Activated B cell treated with CpG ODN at 0.5 μM for 24 hours (primary cell): ENCODE results near the gene INA. TPM values are rescaled to one million over a fixed set of nuclear protein-coding genes. Genes with fewer than 3 reads are reported as not detected.

Source experiments
- ATAC-seq: fragments of 200-7000 bp; cut with Tn5 transposase; one replicate; pipeline ENCODE4 v1.10.0; 2021; ENCODE audit warnings: low read depth, mild to moderate bottlenecking, moderate library complexity
- CTCF ChIA-PET: fragments of 350-600 bp; sonication (Branson Sonifier 250); formaldehyde crosslinking; loops from one replicate; lab custom pipeline; 2021; ENCODE audit warnings: antibody characterized with exemption; lab: Charles Lee
- POLR2A ChIA-PET: fragments of 350-600 bp; sonication (Branson Sonifier 250); formaldehyde crosslinking; loops from one replicate; lab custom pipeline; 2021; ENCODE audit warnings: antibody characterized with exemption; lab: Charles Lee
- DNase-seq: peaks from one replicate; pipeline ENCODE4 v3.0.0; 2022
- H3K27ac Mint-ChIP-seq: one replicate; pipeline ENCODE4 v1.8.0; 2020; ENCODE audit warnings: mixed read lengths
- H3K27me3 Mint-ChIP-seq: one replicate; pipeline ENCODE4 v1.8.0; 2021; ENCODE audit warnings: mixed read lengths
- H3K36me3 Mint-ChIP-seq: one replicate; pipeline ENCODE4 v1.8.0; 2021; ENCODE audit warnings: low read depth, mixed read lengths
- H3K4me1 Mint-ChIP-seq: one replicate; pipeline ENCODE4 v1.8.0; 2021; ENCODE audit warnings: mixed read lengths
- H3K4me3 Mint-ChIP-seq: one replicate; pipeline ENCODE4 v1.8.0; 2020; ENCODE audit warnings: mild to moderate bottlenecking, mixed read lengths
- H3K9me3 Mint-ChIP-seq: one replicate; pipeline ENCODE4 v1.8.0; 2020; ENCODE audit warnings: mixed read lengths
- intact Hi-C: fragments of 100-400 bp; cut with micrococcal nuclease; formaldehyde crosslinking; loops from one replicate; pipeline ENCODE4 v1.15.1; 2024
- total RNA-seq: library from RNA; stranded (reverse); gene quantifications from 2 replicates; pipeline ENCODE4 v1.2.3, GENCODE V29; 2022
- TF ChIP-seq, protein P1 (sequence below): fragments of 200-600 bp; IDR thresholded peaks from one replicate; pipeline ENCODE4 v1.8.0; 2022; ENCODE audit warnings: antibody characterized with exemption, mild to moderate bottlenecking

Gene INA
- total RNA-seq, 1 donor from 2014 or later = not detected

DNA sequence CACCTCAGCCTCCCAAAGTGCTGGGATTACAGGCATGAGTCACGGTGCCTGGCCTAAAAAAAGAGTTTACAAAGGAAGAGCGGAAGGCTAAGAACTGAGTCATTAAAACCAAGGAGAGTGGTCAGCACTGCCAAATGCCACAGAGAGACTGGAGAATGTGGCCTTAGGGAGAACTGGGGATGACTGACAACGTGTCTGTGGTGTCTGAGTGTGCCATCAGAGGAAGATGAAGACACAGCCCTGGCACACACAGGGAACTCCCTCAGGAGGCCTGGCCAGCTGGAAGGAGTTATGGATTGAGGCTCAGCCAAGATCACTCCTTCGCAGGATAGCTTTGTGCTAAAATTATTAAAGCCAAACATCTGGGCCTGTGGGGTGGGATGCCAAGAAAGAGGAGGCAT is 3.9 kb upstream of the INA start:
- Mint-ChIP-seq H3K4me1 (peaks cover 7% of the 10 kb centered on the region), H3K36me3 (no peaks in the 10 kb centered on the region), H3K9me3 (no peaks in the 10 kb centered on the region), H3K27me3 (peaks cover 29% of the 10 kb centered on the region), H3K4me3 (no peak overlapping the region), H3K27ac (no peak overlapping the region)
- no peak for DNase-seq
- no peak for ATAC-seq
- ChIA-PET POLR2A (no interaction called here), CTCF (no interaction called here)
- intact Hi-C loops = no loop called here
- TF ChIP-seq, protein P1, sequence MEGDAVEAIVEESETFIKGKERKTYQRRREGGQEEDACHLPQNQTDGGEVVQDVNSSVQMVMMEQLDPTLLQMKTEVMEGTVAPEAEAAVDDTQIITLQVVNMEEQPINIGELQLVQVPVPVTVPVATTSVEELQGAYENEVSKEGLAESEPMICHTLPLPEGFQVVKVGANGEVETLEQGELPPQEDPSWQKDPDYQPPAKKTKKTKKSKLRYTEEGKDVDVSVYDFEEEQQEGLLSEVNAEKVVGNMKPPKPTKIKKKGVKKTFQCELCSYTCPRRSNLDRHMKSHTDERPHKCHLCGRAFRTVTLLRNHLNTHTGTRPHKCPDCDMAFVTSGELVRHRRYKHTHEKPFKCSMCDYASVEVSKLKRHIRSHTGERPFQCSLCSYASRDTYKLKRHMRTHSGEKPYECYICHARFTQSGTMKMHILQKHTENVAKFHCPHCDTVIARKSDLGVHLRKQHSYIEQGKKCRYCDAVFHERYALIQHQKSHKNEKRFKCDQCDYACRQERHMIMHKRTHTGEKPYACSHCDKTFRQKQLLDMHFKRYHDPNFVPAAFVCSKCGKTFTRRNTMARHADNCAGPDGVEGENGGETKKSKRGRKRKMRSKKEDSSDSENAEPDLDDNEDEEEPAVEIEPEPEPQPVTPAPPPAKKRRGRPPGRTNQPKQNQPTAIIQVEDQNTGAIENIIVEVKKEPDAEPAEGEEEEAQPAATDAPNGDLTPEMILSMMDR = no peak

DNA sequence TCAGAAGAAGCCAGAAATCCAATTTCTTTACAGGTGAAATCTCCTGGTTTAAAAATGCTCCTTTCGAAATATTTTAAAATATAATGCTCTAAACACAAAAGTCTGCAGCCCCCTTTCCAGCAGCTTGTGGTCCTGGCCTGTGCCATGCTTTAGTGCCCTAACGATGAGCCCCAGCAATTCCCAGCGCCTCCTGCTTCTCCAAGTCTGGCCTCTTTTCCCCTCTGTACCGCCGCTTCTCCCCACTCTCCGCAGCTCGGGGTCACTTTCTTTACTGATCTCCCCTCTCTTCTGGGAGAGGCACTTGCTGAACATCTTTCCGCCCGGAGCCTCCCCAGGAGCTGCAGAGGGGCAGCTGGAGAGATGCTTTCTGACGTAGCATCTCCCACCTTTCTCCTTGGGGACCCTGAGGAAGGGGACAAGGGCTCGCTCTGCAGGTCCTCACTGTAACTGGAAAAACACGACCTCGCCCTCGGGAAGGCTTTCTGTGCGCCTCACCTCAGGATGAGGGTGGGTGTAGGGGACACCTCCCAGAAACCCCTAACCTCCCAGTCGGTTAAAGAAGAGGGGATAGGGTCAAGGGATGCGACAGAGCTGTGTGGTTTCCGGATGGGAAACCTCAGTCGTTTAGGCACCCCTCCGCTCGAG is 565 bp upstream of the INA start:
- ATAC-seq = no peak
- no peaks in the 10 kb centered on the region for H3K9me3 Mint-ChIP-seq
- intact Hi-C loops = no loop called here
- CTCF ChIA-PET = interaction anchor here (1.4 kb wide), 1 partner anchor 14 kb away, joined by 4 read pairs; no protein-coding TSS in a partner anchor
- TF ChIP-seq, protein P1 = no peak
- peaks cover 7% of the 10 kb centered on the region for H3K4me1 Mint-ChIP-seq
- no peak for DNase-seq
- H3K27me3 Mint-ChIP-seq = peaks cover 55% of the 10 kb centered on the region
- H3K27ac Mint-ChIP-seq = no peak overlapping the region
- H3K36me3 Mint-ChIP-seq = no peaks in the 10 kb centered on the region
- peak overlapping the region; percentile 52 for H3K4me3 Mint-ChIP-seq
- POLR2A ChIA-PET = no interaction called here

DNA sequence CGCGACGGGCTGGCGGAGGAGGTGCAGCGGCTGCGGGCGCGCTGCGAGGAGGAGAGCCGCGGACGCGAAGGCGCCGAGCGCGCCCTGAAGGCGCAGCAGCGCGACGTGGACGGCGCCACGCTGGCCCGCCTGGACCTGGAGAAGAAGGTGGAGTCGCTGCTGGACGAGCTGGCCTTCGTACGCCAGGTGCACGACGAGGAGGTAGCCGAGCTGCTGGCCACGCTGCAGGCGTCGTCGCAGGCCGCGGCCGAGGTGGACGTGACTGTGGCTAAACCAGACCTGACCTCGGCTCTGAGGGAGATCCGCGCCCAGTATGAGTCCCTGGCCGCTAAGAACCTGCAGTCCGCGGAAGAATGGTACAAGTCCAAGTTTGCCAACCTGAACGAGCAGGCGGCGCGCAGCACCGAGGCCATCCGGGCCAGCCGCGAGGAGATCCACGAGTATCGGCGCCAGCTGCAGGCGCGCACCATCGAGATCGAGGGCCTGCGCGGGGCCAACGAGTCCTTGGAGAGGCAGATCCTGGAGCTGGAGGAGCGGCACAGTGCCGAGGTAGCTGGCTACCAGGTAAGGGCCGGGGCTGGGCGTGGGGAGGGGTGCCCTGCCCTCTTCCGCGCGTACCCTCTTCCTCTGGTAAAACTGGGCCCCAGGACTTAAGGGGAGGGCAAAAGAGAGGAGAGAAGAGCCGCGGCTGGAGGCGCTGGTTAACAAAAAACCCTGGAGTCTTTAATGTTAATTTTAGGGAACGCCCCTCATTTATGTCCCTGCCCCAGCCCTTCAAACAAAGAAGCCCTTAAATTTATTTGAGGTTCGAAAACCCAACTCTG is 987 bp downstream of the INA start:
- DNase-seq (no peak), ATAC-seq (no peak)
- ChIA-PET POLR2A (no interaction called here), CTCF (no interaction called here)
- Mint-ChIP-seq H3K4me3 (no peak overlapping the region), H3K27ac (no peak overlapping the region), H3K27me3 (peaks cover 67% of the 10 kb centered on the region), H3K36me3 (no peaks in the 10 kb centered on the region), H3K9me3 (no peaks in the 10 kb centered on the region), H3K4me1 (peaks cover 8% of the 10 kb centered on the region)
- TF ChIP-seq, protein P1 = no peak
- intact Hi-C loops = no loop called here

DNA sequence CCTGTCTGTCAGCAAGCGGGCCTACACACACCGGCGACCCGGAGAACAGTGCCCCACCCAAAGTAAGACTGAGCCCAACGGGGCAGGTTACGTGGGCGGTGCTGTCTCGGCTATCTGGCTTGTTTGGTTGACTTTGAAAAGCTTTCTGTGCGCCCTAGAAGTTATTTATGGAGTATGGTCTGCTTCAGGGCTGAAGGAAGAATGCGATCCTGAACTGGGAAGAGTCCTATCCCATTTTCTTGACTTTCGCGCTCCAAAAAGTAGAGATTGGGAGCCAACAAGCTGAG is 1.5 kb downstream of the INA start:
- H3K4me1 Mint-ChIP-seq = peaks cover 8% of the 10 kb centered on the region
- H3K27ac Mint-ChIP-seq = no peak overlapping the region
- H3K4me3 Mint-ChIP-seq = no peak overlapping the region
- ChIA-PET CTCF (interaction anchor here (1.0 kb wide), 1 partner anchor 34 kb away, joined by 3 read pairs; no protein-coding TSS in a partner anchor), POLR2A (no interaction called here)
- no peak for ATAC-seq
- no peak for DNase-seq
- intact Hi-C loops = no loop called here
- no peaks in the 10 kb centered on the region for H3K9me3 Mint-ChIP-seq
- TF ChIP-seq, protein P1 = no peak
- peaks cover 66% of the 10 kb centered on the region for H3K27me3 Mint-ChIP-seq
- H3K36me3 Mint-ChIP-seq = no peaks in the 10 kb centered on the region

DNA sequence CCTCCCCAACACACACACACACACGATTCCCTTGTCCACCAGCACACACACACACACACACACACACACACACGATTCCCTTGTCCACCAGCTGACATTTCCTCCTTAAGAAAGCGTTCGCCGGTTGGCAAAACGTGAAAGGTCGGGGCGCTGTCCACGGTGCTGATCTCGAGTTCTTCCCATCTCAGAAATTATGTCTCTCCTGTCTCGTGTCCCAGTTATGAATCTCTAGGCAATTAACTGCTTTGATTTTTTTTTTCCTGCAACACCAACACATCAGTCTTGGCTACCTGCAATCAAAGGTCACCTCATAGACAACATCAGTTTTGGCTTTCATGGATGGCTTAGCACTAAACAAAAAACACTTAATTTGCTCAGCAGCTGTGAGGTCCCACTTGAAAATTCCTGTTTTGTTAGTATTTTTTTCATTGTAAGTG is 1.9 kb downstream of the INA start:
- H3K27me3 Mint-ChIP-seq = peaks cover 63% of the 10 kb centered on the region
- TF ChIP-seq, protein P1 = no peak
- no peaks in the 10 kb centered on the region for H3K36me3 Mint-ChIP-seq
- H3K9me3 Mint-ChIP-seq = no peaks in the 10 kb centered on the region
- ChIA-PET CTCF (interaction anchor here (1.0 kb wide), 1 partner anchor 35 kb away, joined by 3 read pairs; no protein-coding TSS in a partner anchor), POLR2A (no interaction called here)
- ATAC-seq = no peak
- intact Hi-C loops = no loop called here
- peaks cover 8% of the 10 kb centered on the region for H3K4me1 Mint-ChIP-seq
- H3K27ac Mint-ChIP-seq = no peak overlapping the region
- H3K4me3 Mint-ChIP-seq = no peak overlapping the region
- DNase-seq = peak; percentile 21
